SH-SY5Y (cell line): ENCODE measurements around the gene MYO10.

ENCODE experiments used
- GATA2 ChIP-seq: IDR thresholded peaks from 2 replicates; pipeline ENCODE4 v1.6.1; 2011; ENCODE audit warnings: mild to moderate bottlenecking, low read depth, low read length
- GATA3 ChIP-seq: IDR thresholded peaks from 2 replicates; pipeline ENCODE4 v1.6.1; 2011; ENCODE audit warnings: low read depth, mild to moderate bottlenecking, low read length, moderate library complexity

DNA sequence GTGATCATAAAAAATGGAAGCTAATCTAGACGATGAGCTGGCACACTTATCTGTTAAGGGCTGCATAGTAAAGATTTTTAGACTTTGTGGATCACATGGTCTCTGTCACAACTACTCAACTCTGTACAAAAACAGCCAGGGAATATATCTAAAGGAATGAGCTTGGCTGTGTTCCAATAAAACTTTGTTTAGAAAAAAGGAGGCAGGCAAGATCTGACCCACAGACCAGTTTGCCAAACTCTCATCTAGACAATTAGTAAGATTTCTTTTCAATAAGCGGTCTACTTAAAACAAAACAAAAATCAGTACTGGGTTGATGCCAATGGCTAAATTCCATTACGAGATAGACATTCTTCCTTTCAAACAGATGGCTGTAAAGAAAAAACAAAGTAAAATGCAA is 266.3 kb downstream of the MYO10 start:
- TF ChIP-seq GATA2 = no peak
- no peak for TF ChIP-seq GATA3
